Naive thymus-derived CD4-positive, alpha-beta T cell (primary cell): ENCODE data around the gene TFF3. TPM values are rescaled to one million over a fixed set of nuclear protein-coding genes. Genes with fewer than 3 reads are reported as not detected.

Experiments
- ATAC-seq: fragments of 150-1000 bp; cut with Tn5 transposase; 2 replicates; pipeline ENCODE4 v1.10.0; 2021; ENCODE audit warnings: mild to moderate bottlenecking, moderate library complexity
- CTCF ChIA-PET: fragments of 350-600 bp; sonication (Branson Sonifier 250); formaldehyde crosslinking; loops from one replicate; lab custom pipeline; 2021; ENCODE audit warnings: antibody characterized with exemption; lab: Charles Lee
- POLR2A ChIA-PET: fragments of 350-600 bp; sonication (Branson Sonifier 250); formaldehyde crosslinking; loops from one replicate; lab custom pipeline; 2021; ENCODE audit warnings: antibody characterized with exemption, inconsistent platforms; lab: Charles Lee
- DNase-seq, 9 donors: peaks; one replicate each; pipeline versions ENCODE4 v3.0.0 to v3.0.0-alpha.2; 2020 to 2022; ENCODE audit warnings: mixed read lengths in 1 of 9
- H3K27ac ChIP-seq: one replicate; pipeline ENCODE4 v1.7.0; 2013; ENCODE audit warnings: mild to moderate bottlenecking, low read depth, low read length, moderate library complexity
- H3K27me3 ChIP-seq, 2 donors: one replicate each; pipeline ENCODE4 v1.7.0; 2013; ENCODE audit warnings: low read length in 2 of 2, mild to moderate bottlenecking in 2 of 2, moderate library complexity in 2 of 2; ENCODE audit not compliant: control insufficient read depth in 2 of 2, insufficient read depth in 2 of 2
- H3K36me3 ChIP-seq, 3 experiments: 1 replicate in 2 of 3; 2 replicates in 1 of 3; pipeline ENCODE4 v1.7.0; 2013; ENCODE audit warnings: low read length in 3 of 3, mild to moderate bottlenecking in 3 of 3, moderate library complexity in 1 of 3; ENCODE audit not compliant: insufficient read depth in 3 of 3, control insufficient read depth in 2 of 3
- H3K4me1 ChIP-seq, 2 donors: one replicate each; pipeline ENCODE4 v1.7.0; 2013; ENCODE audit warnings: low read length in 2 of 2, mild to moderate bottlenecking in 2 of 2, moderate library complexity in 1 of 2; ENCODE audit not compliant: control insufficient read depth in 2 of 2, insufficient read depth in 2 of 2
- H3K4me3 ChIP-seq: 2 replicates; pipeline ENCODE4 v1.7.0; 2013; ENCODE audit warnings: mild to moderate bottlenecking, low read length
- H3K9me3 ChIP-seq, 3 experiments: 1 replicate in 2 of 3; 2 replicates in 1 of 3; pipeline ENCODE4 v1.7.0; 2013; ENCODE audit warnings: low read length in 3 of 3; ENCODE audit not compliant: control insufficient read depth in 2 of 3
- H3K27ac Mint-ChIP-seq, 9 donors: one replicate each; pipeline ENCODE4 v1.8.0; 2020 to 2022; ENCODE audit warnings: mixed read lengths in 9 of 9, mild to moderate bottlenecking in 8 of 9, moderate library complexity in 5 of 9, inconsistent platforms in 2 of 9
- H3K27me3 Mint-ChIP-seq, 5 donors: one replicate each; pipeline ENCODE4 v1.8.0; 2021 to 2022; ENCODE audit warnings: mixed read lengths in 5 of 5, mild to moderate bottlenecking in 1 of 5
- H3K36me3 Mint-ChIP-seq, 5 donors: one replicate each; pipeline ENCODE4 v1.8.0; 2020 to 2022; ENCODE audit warnings: mixed read lengths in 5 of 5, mild to moderate bottlenecking in 3 of 5, inconsistent platforms in 1 of 5
- H3K4me1 Mint-ChIP-seq, 7 donors: one replicate each; pipeline ENCODE4 v1.8.0; 2020 to 2022; ENCODE audit warnings: mixed read lengths in 7 of 7, mild to moderate bottlenecking in 3 of 7, inconsistent platforms in 1 of 7
- H3K4me3 Mint-ChIP-seq, 10 donors: one replicate each; pipeline ENCODE4 v1.8.0; 2020 to 2022; ENCODE audit warnings: mild to moderate bottlenecking in 10 of 10, mixed read lengths in 10 of 10, moderate library complexity in 6 of 10, inconsistent platforms in 2 of 10
- H3K9me3 Mint-ChIP-seq, 11 donors: one replicate each; pipeline ENCODE4 v1.8.0; 2020 to 2022; ENCODE audit warnings: mixed read lengths in 11 of 11, mild to moderate bottlenecking in 4 of 11, inconsistent platforms in 1 of 11, moderate library complexity in 1 of 11
- intact Hi-C, 2 donors: fragments of 100-400 bp; cut with micrococcal nuclease; formaldehyde crosslinking; loops; one replicate each; pipeline ENCODE4 v1.15.1; 2023
- polyA plus RNA-seq, 2 donors: library from polyadenylated mRNA; unstranded; fragments of 300-500 nt; fragmentation: Illumina TruSeq; gene quantifications; one replicate each; pipeline ENCODE4 v1.2.3, GENCODE V29; 2021
- total RNA-seq, 6 experiments: library from RNA in 5 of 6; stranded (reverse) in 5 of 6; gene quantifications; 1 replicate in 5 of 6; 2 replicates in 1 of 6; pipeline ENCODE4 v1.2.3 and lab custom pipeline; 2021 to 2026

The TFF3 gene
- total and polyA plus RNA-seq, 7 experiments from 2014 or later: not detected

GRCh38 chr21:42331660-42332059, 16.5 kb upstream of the TFF3 start:
- Histone ChIP-seq H3K36me3 (no peaks in the 10 kb centered on the region), H3K4me3 (no peak overlapping the region), H3K9me3 (peaks cover 0 to 11% (median 0%) of the 10 kb centered on the region in 3 experiments), H3K27me3 (no peaks in the 10 kb centered on the region), H3K27ac (no peak overlapping the region), H3K4me1 (no peaks in the 10 kb centered on the region)
- CTCF ChIA-PET: no interaction called here
- Mint-ChIP-seq H3K27me3 (peaks cover 0 to 59% (median 7%) of the 10 kb centered on the region in 5 donors), H3K4me1 (peaks cover 0 to 2% (median 0%) of the 10 kb centered on the region in 7 donors), H3K27ac (no peak overlapping the region), H3K36me3 (peaks cover 4 to 16% (median 9%) of the 10 kb centered on the region in 5 donors), H3K4me3 (no peak overlapping the region), H3K9me3 (peaks cover 5 to 25% (median 17%) of the 10 kb centered on the region in 11 donors)
- intact Hi-C loops: no loop called here
- DNase-seq (no peak), ATAC-seq (no peak)
- POLR2A ChIA-PET: interaction anchor here (0.8 kb wide), 1 partner anchor 90 kb away, joined by 3 read pairs; no protein-coding TSS in a partner anchor

- Mint-ChIP-seq H3K9me3 (peaks cover 5 to 25% (median 17%) of the 10 kb centered on the region in 11 donors), H3K4me1 (peaks cover 0 to 2% (median 0%) of the 10 kb centered on the region in 7 donors), H3K27ac (no peak overlapping the region), H3K27me3 (peaks cover 0 to 60% (median 7%) of the 10 kb centered on the region in 5 donors), H3K36me3 (peaks cover 4 to 16% (median 9%) of the 10 kb centered on the region in 5 donors), H3K4me3 (no peak overlapping the region)
- POLR2A ChIA-PET: interaction anchor here (0.7 to 0.8 kb wide), 2 partner anchors 67 to 91 kb away, joined by 3 read pairs; no protein-coding TSS in a partner anchor
- no peak for ATAC-seq
- CTCF ChIA-PET: no interaction called here
- H3K9me3 ChIP-seq: peaks cover 0 to 11% (median 0%) of the 10 kb centered on the region in 3 experiments
- H3K4me3 ChIP-seq: no peak overlapping the region
- no peak overlapping the region for H3K27ac ChIP-seq
- H3K36me3 ChIP-seq: no peaks in the 10 kb centered on the region
- DNase-seq: no peak
- H3K27me3 ChIP-seq: no peaks in the 10 kb centered on the region
- H3K4me1 ChIP-seq: no peaks in the 10 kb centered on the region
- intact Hi-C loops: no loop called here
Observed at GRCh38 chr21:42330380-42331371, 15.5 kb upstream of the TFF3 start.

- Histone ChIP-seq H3K36me3 (no peaks in the 10 kb centered on the region), H3K9me3 (no peaks in the 10 kb centered on the region), H3K27me3 (no peaks in the 10 kb centered on the region), H3K27ac (no peak overlapping the region), H3K4me3 (no peak overlapping the region), H3K4me1 (no peaks in the 10 kb centered on the region)
- intact Hi-C loops: no loop called here
- Mint-ChIP-seq H3K27me3 (peaks cover 0 to 45% (median 5%) of the 10 kb centered on the region in 5 donors), H3K4me3 (no peak overlapping the region), H3K4me1 (no peaks in the 10 kb centered on the region), H3K9me3 (peaks cover 0 to 1% (median 0%) of the 10 kb centered on the region in 11 donors), H3K36me3 (no peaks in the 10 kb centered on the region), H3K27ac (no peak overlapping the region)
- no peak for ATAC-seq
- ChIA-PET CTCF (interaction anchor here (1.2 kb wide), 1 partner anchor 12 kb away, joined by 3 read pairs; no protein-coding TSS in a partner anchor), POLR2A (no interaction called here)
- DNase-seq: peak in 1 of 9 donors; percentile 12
Observed at GRCh38 chr21:42324896-42325295, 9.7 kb upstream of the TFF3 start.

DNA sequence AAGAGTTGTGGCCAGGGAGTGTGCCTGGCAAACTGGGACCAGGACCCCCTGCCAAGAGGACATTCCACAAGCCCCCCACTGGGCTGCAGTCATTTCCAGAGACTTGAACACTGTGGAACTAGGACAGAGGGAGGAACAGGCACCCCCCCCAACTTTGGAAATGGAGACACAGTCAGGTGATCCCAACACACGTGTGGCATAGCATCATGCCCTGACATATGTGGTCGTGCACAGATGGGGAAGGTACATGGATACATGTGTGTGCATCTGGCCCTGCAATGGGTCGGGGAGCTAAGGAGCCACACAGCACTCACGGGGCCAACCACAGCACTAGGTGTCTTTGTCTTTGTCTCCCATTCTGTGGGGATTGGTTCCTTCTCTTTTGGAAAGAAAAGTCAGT, 6.6 kb upstream of the TFF3 start:
- POLR2A ChIA-PET: no interaction called here
- CTCF ChIA-PET: no interaction called here
- H3K27ac ChIP-seq: no peak overlapping the region
- Mint-ChIP-seq H3K36me3 (no peaks in the 10 kb centered on the region), H3K4me1 (peaks cover 0 to 5% (median 0%) of the 10 kb centered on the region in 7 donors), H3K27me3 (peaks cover 0 to 34% (median 5%) of the 10 kb centered on the region in 5 donors), H3K4me3 (no peak overlapping the region), H3K27ac (no peak overlapping the region), H3K9me3 (no peaks in the 10 kb centered on the region)
- no peaks in the 10 kb centered on the region for H3K36me3 ChIP-seq
- ATAC-seq (no peak), DNase-seq (peak in 1 of 9 donors; percentile 13)
- no peaks in the 10 kb centered on the region for H3K9me3 ChIP-seq
- intact Hi-C loops: no loop called here
- no peaks in the 10 kb centered on the region for H3K27me3 ChIP-seq
- no peaks in the 10 kb centered on the region for H3K4me1 ChIP-seq
- no peak overlapping the region for H3K4me3 ChIP-seq

GRCh38 chr21:42321231-42321630, 6.0 kb upstream of the TFF3 start:
- POLR2A ChIA-PET: no interaction called here
- intact Hi-C loops: no loop called here

DNA sequence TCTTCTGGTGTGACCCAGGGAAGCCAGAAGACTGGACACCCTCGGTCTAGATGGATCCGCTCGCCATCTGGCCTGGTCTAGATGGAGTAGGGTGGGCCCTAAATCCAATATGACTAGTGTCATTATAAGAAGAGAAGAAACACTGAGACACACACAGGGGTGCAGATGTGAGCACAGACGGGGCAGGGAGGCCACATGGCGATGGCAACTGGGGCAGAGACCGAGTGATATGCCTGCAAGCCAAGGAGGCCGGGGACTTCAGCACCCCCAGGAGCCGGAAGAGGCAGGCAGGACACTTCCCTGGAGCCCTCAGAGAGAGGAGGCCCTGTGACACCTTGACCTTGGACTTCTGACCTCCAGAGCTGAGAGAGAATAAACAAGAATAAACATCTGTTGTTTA, 5.6 kb upstream of the TFF3 start:
- intact Hi-C loops: no loop called here
- Mint-ChIP-seq H3K4me3 (no peak overlapping the region), H3K27me3 (peaks cover 0 to 26% (median 5%) of the 10 kb centered on the region in 5 donors), H3K4me1 (peaks cover 0 to 5% (median 0%) of the 10 kb centered on the region in 7 donors), H3K9me3 (no peaks in the 10 kb centered on the region), H3K36me3 (no peaks in the 10 kb centered on the region), H3K27ac (no peak overlapping the region)
- ChIA-PET POLR2A (no interaction called here), CTCF (no interaction called here)
- no peak for ATAC-seq
- no peaks in the 10 kb centered on the region for H3K4me1 ChIP-seq
- H3K27ac ChIP-seq: no peak overlapping the region
- no peaks in the 10 kb centered on the region for H3K36me3 ChIP-seq
- DNase-seq: peak in 1 of 9 donors; percentile 19
- no peaks in the 10 kb centered on the region for H3K27me3 ChIP-seq
- no peak overlapping the region for H3K4me3 ChIP-seq
- H3K9me3 ChIP-seq: no peaks in the 10 kb centered on the region

More at GRCh38 chr21:42321231-42321630, 6.0 kb upstream of the TFF3 start:
- no peaks in the 10 kb centered on the region for H3K27me3 ChIP-seq
- no peaks in the 10 kb centered on the region for H3K9me3 Mint-ChIP-seq
- H3K27ac ChIP-seq: no peak overlapping the region
- H3K27ac Mint-ChIP-seq: no peak overlapping the region
- CTCF ChIA-PET: no interaction called here
- H3K4me3 ChIP-seq: no peak overlapping the region
- H3K4me1 Mint-ChIP-seq: peaks cover 0 to 5% (median 0%) of the 10 kb centered on the region in 7 donors
- H3K27me3 Mint-ChIP-seq: peaks cover 0 to 28% (median 5%) of the 10 kb centered on the region in 5 donors
- DNase-seq: peak in 1 of 9 donors; percentile 20
- H3K9me3 ChIP-seq: no peaks in the 10 kb centered on the region
- H3K36me3 ChIP-seq: no peaks in the 10 kb centered on the region
- H3K4me1 ChIP-seq: no peaks in the 10 kb centered on the region
- ATAC-seq: no peak
- no peak overlapping the region for H3K4me3 Mint-ChIP-seq
- H3K36me3 Mint-ChIP-seq: no peaks in the 10 kb centered on the region
